Lower leg skin (tissue), 3 donors: ENCODE data around the gene KRT76.

Experiments used
- POLR2A ChIP-seq, 2 donors: fragments of 450-650 bp; IDR thresholded peaks; one replicate each; pipeline ENCODE4 v1.6.1; 2016 to 2017; ENCODE audit warnings: antibody characterized with exemption in 2 of 2, mild to moderate bottlenecking in 1 of 2, moderate library complexity in 1 of 2
- TF ChIP-seq, protein P1 (sequence below), 3 donors: fragments of 450-650 bp; IDR thresholded peaks; one replicate each; pipeline ENCODE4 v1.5.1; 2016; ENCODE audit warnings: antibody characterized with exemption in 3 of 3, mild to moderate bottlenecking in 3 of 3, moderate library complexity in 2 of 3

DNA sequence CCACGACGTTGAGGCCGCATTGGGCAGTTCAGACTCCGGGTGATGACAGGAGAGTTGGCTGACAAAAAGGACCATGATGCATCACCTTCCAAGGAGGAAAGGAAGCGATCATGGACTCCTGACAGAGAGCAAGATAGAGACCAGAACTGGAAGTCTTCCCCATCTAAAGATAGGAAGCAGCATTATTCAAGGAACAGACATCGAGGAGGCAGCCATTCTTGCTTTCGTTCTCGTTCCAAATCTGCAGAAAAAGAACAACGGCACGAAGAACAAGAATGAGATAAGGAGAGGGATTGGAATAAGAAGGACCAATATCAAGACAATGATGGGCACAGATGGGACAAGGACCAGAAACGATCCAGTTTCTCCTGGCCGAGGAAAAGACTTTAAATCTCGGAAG lies 46.8 kb downstream of the KRT76 start:
- no peak for TF ChIP-seq POLR2A (IDR thresholded peaks at IDR 0.05)
- TF ChIP-seq, protein P1, sequence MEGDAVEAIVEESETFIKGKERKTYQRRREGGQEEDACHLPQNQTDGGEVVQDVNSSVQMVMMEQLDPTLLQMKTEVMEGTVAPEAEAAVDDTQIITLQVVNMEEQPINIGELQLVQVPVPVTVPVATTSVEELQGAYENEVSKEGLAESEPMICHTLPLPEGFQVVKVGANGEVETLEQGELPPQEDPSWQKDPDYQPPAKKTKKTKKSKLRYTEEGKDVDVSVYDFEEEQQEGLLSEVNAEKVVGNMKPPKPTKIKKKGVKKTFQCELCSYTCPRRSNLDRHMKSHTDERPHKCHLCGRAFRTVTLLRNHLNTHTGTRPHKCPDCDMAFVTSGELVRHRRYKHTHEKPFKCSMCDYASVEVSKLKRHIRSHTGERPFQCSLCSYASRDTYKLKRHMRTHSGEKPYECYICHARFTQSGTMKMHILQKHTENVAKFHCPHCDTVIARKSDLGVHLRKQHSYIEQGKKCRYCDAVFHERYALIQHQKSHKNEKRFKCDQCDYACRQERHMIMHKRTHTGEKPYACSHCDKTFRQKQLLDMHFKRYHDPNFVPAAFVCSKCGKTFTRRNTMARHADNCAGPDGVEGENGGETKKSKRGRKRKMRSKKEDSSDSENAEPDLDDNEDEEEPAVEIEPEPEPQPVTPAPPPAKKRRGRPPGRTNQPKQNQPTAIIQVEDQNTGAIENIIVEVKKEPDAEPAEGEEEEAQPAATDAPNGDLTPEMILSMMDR (IDR thresholded peaks at IDR 0.05) = no peak
